GM10248 (cell line): Measurements from ENCODE around the gene CCDC74A.
"Not testable (repeated sequence)": the region's sequence is repeated elsewhere in the genome, so short reads cannot be mapped to it uniquely, and the experiment has no call there.

Source experiments
- CTCF ChIA-PET: fragments of 300-600 bp; sonication (Branson Sonifier 250); formaldehyde crosslinking; extraction: SDS; loops from one replicate; lab custom pipeline; 2021; ENCODE audit warnings: antibody characterized with exemption; lab: Yijun Ruan, JAX
- POLR2A ChIA-PET: fragments of 350-650 bp; sonication (Branson Sonifier 250); formaldehyde crosslinking; extraction: SDS; loops from one replicate; lab custom pipeline; 2020; ENCODE audit warnings: antibody characterized with exemption; lab: Yijun Ruan, JAX
- DNase-seq: peaks from one replicate; pipeline ENCODE4 v3.0.0; 2012; ENCODE audit errors: extremely low spot score
- TF ChIP-seq, protein P1 (sequence below): IDR thresholded peaks from 2 replicates; pipeline ENCODE4 v1.5.1; 2012; ENCODE audit warnings: mild to moderate bottlenecking, low read depth; ENCODE audit errors: extremely low read depth, missing control alignments, control extremely low read depth

The CCDC74A gene

GRCh38 chr2:131535526-131535925 lies 7.8 kb downstream of the CCDC74A start:
- DNase-seq: no peak
- CTCF ChIA-PET: no interaction called here
- POLR2A ChIA-PET: no interaction called here
- TF ChIP-seq, protein P1, sequence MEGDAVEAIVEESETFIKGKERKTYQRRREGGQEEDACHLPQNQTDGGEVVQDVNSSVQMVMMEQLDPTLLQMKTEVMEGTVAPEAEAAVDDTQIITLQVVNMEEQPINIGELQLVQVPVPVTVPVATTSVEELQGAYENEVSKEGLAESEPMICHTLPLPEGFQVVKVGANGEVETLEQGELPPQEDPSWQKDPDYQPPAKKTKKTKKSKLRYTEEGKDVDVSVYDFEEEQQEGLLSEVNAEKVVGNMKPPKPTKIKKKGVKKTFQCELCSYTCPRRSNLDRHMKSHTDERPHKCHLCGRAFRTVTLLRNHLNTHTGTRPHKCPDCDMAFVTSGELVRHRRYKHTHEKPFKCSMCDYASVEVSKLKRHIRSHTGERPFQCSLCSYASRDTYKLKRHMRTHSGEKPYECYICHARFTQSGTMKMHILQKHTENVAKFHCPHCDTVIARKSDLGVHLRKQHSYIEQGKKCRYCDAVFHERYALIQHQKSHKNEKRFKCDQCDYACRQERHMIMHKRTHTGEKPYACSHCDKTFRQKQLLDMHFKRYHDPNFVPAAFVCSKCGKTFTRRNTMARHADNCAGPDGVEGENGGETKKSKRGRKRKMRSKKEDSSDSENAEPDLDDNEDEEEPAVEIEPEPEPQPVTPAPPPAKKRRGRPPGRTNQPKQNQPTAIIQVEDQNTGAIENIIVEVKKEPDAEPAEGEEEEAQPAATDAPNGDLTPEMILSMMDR: no peak

DNA sequence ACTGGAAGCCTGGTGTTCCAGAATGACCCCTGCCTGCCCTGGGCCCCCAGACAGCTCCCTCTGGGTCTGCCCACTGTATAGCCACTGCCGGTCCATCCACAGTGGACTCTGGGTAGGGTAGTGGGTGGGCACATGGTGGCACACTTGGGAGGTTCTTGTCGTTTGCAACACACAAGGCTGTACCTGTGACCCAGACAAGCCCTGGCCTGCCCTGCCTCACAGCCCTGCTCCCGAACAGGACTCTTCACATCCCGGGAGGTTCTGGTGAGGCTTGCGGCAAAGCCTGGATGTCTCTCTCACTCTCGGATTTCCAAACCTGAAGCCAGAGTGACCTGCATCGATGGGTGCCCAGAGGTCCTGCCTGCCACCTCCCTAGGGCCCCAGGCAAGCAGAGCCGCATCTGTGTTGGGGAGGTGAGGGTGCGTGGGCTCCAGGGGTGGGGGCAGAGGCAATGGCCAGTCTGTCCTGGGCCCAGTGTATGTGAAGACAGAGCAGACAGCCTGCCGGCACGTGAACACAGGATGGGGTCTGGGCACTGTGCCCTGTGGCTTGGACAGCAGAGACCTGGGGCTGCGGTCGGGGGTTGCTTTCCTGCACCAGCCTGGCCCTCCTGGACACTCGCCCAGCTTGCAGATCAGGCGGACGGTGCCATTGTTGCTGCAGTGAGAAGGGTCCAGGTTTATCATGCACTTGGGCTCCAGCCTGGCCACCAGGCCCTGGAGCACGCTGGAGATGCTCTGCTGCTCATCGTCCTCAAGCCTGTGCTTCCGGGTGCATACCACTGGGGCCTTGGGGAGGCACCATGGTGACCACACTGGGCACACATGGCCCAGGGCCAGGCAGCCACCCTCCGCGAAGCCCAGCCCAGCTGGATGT lies 8.5 kb downstream of the CCDC74A start:
- DNase-seq, CTCF ChIA-PET, POLR2A ChIA-PET: not testable (repeated sequence)

DNA sequence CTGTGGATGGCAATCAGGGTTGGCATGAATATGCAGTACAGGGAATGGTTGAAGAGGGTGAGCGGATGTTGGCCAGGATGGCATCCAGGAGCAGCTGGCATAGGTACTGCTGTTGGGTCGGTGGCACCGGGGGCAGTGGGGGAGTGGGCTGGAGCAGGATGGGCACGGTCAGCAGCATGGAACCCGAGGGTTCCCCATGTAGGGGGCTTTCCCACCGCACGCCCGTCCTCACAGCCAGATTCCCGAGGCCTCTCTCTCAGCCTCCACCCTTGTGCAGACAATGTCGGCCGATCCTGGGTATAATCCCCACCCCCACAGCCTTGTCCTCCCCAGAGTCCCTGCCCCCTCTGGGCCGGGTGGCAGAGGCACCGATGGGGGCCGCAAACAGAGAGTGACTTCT lies 9.2 kb downstream of the CCDC74A start:
- CTCF ChIA-PET, DNase-seq, POLR2A ChIA-PET: not testable (repeated sequence)

- CTCF ChIA-PET, POLR2A ChIA-PET, DNase-seq: not testable (repeated sequence)
Measured at GRCh38 chr2:131538856-131539255, 11.2 kb downstream of the CCDC74A start.

DNA sequence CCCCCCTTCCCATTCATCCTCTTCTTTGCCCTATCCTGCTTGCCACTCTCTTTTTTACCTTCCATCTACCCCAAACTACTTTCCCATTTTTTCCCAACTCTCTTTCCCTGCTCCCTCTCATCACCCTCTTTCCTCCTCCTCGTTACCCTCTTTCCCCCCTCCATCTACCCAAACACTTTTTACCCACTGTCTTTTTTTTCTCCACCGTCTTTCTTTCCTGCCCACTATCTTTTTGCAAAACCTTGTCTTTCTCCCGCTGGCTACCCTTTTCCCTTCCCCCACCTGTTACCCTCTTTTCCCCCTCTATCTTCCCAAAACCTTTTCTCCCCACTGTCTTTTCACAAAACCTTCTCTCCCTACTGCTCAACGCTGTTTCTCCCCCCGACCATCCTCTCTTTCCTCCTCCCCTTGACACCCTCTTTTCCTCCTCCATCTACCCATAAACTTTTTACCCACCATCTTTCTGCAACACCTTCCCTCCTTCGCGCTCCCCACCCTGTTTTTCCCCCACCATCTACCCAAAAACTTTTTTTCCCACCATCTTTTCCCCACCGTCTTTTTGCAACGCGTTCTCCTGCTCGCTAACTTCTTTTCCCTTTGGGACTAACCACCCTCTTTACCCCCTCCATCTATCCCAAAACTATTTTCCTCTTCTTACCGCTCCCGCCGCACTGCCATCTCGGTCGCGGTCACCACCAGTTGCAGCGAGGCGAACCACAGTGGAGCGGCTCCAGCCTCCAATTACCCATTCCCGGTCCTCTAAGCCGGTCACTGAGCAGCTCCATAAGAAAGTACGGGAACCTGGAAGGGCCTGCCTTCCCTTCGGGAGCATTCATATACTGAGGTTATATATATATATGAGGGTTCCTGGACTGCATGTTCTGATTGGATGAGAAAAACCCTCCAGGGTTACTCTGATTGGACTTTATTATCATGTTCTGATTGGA lies 15.0 kb downstream of the CCDC74A start:
- CTCF ChIA-PET: no interaction called here
- DNase-seq: no peak
- POLR2A ChIA-PET: no interaction called here
- TF ChIP-seq, protein P1: no peak

DNA sequence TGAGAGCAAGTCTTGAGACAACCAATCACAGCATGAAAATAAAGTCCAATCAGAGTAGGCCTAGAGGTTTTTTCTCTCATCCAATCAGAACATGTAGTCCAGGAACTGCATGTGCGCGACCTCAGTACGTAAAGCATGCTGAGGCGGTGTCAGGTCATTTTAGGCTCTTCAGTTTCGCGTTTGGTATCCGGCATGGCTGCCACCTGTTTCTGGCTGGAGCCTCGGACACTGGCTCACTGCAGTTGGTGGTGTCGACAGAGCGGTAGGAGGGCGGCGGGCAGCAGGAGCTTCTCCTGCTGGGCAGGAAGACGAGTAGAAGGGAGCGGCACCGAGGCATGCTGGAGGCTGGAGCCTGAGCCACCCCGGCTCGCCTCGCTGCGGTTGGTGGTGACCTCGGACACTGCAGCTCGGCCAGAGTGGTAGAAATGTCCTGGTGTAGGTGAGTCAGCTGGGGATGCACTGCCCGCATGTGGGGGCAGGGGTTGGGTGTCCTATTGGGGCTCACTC lies 15.8 kb downstream of the CCDC74A start:
- POLR2A ChIA-PET: no interaction called here
- CTCF ChIA-PET: no interaction called here
- TF ChIP-seq, protein P1: no peak
- no peak for DNase-seq

DNA sequence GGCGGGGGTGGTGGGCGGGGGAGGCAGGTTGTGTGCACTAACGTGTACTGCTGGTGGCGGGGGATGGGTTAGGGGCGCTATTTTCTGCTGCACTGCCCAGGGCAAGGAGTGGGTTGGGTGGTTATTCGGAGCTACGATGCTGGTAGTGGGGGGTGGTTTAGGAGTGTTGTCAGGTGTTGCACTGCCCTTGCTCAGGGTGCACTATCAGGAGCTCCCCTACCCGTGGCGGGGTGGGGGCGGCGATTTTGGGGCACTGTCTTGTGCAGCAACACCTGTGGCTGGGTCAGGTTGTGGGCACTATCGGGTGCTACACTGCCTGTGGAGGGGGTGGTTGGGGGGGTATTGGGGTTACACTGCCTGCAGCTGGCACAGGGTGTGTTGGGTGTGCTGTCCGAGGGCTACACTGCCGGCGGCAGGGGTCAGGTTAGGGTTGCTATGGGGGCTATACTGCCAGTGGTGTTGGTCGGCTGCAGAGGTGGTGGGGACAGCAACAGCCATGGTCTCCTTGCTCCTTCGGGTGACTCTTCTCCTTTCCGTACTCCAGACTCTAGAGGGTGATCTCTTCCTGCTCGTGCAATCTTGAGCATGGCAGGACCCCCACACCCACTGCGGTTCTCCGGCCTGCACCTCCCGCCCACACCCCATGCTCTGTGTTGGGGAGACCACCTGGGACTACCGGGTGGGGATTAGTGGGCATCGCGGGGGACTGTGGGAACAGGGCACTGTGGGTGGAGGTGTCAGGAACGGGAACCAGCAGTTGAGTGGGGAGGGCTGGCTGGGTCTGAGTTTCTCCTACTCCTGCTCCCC lies 16.5 kb downstream of the CCDC74A start:
- CTCF ChIA-PET, POLR2A ChIA-PET, DNase-seq: not testable (repeated sequence)

DNA sequence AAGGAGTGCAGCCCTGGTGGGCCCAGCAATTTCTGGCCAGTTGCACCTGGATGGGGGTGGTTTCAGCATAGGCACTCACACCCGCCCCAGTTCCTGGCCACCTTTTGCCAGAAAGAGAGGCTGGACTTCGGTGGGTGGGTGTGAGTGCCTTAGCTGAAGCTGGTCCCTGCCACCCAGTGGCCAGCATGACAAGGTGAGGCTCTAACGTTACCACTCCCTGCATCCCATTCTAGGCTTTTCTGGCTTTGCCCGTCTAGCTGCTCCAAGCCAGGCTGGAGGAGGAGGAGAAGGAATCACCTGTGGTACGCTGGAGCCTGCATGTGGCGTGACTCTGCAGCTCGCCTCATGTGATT lies 17.1 kb downstream of the CCDC74A start:
- POLR2A ChIA-PET, DNase-seq, CTCF ChIA-PET: not testable (repeated sequence)

DNA sequence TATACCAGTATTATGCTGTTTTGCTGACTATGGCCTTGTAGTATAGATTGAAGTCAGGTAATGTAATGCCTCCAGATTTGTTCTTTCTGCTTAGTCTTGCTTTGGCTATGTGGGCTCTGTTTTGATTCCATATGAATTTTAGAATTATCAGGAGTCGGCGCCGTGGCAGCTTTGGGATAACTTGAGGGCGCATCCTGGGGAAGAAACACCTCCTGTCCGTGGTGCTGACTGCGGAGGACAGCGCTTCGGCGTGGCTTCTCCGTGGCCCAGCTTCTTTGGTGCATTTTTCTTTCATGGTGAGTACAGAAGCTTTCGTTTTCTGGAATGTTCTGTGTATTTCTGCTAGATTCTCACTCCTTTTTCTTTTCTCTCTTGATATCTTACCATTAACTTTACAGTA lies 25.2 kb downstream of the CCDC74A start:
- ChIA-PET POLR2A (no interaction called here), CTCF (interaction anchor here (0.9 to 1.3 kb wide), 3 partner anchors 18 to 121 kb away, joined by 3 to 4 read pairs (median 3); partner anchors contain the start of gene MZT2A)
- TF ChIP-seq, protein P1: no peak
- DNase-seq: no peak
